OCI-M2 (cell line): ENCODE results near the gene EVPL.

Source experiments
- DNase-seq: peaks from one replicate; lab custom pipeline; 2025; ENCODE audit not compliant: unreplicated experiment; lab: John Stamatoyannopoulos, UW

EVPL gene

DNA sequence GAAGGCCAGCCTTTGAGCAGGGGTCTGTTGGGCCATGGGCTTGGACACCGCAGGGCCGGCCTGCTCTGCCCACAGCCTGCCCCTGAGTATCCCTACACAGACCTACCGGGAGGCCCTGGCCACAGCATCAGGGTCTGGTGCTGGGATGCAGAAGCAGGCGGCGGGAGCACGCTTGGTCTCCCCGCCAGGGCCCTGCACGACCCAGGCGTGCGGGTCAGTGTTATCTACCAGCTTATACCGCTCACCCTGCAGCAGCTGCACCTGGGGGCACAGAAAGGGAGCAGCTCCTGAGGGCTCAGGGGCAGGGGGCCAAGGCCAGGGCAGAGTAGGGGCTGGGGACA, 8.8 kb downstream of the EVPL start:
- no peak for DNase-seq

DNA sequence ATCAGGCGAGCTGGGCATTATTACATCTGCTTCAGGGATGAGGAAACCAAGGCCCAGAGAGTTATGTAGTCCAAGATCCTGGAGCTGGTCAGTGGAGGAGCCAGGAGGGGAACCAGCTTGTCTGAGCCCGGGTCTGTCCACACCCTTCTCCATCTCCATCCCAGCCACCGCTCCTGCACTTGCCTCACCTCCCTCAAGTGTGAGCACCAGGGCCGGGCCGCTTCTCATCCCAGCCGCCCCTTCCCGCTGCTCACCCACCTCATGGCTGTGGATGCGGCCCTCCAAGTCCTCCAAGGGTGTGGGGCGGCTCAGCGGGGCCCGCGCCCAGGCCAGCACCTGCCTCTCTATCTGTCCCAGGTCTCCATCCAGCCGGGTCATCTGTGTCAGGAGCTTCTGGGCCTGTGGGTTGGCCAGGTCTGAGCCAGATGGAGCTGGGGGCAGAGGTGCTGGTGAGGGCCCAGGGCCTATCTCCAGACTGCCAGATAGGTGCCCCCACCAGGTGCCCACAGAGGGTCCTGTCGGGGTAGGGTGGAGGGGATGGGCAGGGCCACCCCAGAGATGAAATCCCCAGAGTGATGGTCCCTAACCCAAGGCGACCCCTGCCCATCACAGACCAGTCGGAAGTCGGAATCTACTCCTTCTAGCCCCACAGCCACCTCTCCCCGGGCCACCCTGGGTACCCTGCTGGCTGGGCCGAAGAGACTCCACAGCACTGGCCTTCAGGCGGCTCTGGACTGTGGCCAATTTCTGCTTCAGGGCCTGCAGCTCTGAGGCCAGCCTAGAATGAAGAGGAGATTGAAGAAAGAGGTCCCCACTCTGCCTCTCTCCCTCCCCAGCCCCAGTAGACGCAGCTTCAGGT, 9.4 kb downstream of the EVPL start:
- DNase-seq: no peak

DNA sequence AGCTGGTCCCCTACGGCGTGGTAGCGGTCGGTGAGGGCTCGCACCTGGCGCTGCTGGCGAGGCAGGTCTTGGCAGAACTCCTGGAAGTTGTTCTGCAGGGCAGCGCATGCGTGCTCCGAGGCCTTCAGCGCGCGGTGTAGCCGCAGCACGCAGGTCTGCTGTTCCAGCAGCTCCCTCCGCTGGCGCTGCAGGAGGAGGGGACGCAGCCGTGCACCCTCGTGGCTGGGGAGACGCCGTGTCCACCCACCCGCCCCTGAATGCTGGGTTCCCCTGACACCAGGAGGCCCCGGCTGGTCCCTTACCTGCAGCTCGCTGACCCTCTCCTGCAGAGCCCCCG, 12.2 kb downstream of the EVPL start:
- no peak for DNase-seq

DNA sequence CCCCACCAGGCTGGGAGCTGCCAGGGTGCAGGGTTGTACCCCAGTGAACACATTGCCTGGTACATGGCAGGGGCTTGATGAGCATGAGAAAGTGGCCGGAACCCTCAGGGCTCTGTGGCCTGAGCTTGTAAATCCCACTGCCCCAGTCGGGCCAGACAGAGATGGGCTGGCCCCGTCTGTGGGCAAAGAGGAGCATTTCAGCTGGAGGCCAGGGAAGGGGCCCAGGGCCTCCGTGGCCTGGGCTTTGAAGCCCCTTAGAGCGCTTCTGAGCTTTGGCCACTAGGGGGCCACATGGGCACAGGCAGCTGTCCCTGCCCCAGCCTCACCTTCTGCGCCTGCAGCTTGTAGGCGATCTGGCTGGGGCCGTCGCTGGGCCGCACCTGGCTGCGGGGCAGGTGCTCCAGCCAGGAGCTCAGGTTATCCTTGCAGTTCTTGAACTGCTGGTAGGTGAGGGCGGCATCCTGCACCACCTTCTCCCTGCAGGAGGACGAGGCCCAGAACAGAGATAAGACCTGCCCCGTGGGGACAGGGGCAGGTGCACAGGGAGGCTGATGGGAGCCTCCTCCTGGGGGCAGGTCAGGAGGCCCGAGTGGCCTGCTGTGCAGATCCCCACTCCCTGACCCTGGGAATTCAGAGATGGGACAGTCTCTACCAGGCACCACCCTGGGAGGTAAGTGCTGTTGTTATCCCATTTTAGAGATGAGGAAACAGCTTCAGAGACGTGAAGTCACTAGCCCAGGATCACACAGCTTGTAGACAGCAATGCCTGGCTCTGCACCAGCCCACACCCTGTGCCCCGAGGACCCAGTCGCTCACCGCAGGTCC, 12.8 kb downstream of the EVPL start:
- peak; percentile 31 for DNase-seq

DNA sequence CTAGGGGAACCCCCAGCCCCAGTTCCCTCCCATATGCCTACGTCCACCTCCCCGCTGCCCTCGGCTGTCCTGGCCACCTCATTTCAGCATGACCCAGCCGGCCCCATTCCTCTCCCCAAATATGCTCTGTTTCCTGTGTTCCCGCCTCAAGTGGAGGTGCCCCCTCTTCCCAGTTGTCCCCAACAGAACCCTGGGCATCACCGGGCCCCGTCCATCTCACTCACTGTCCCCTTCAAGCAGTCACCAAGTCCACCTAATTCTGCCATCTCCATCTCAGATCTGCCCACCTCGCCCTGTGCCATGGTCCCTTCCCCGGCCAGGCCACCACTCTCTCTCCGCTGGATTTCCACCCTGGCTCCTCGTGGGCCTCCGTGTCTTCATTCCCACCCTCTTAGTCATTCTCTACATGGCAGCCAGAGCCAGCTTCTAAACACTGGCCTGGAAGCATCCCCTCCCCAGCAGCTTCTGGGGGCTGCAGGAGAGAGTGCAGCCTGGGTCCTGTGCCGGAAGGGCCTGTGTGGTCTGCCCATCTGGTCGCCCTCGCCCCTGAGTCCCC, 13.7 kb downstream of the EVPL start:
- no peak for DNase-seq

DNA sequence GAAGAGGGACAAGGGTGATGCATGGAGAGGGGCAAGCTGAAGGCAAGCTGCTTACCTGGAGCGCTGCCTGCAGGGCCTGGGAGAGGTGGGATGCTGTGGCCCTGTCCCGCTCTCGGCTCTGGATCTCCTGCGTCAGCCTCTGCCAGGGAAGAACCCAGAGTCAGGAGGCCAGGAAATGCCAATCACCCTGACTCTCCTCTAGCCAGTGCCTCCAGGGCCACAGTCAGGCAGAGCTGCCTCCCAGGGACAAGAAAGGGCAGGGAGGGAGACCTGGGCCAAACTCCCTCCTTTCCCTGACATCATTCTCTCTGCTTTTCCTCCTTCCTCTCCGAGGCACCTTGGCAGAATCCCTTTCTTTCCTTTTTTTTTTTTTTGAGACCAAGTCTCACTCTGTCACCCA, 15.2 kb downstream of the EVPL start:
- DNase-seq: no peak

DNA sequence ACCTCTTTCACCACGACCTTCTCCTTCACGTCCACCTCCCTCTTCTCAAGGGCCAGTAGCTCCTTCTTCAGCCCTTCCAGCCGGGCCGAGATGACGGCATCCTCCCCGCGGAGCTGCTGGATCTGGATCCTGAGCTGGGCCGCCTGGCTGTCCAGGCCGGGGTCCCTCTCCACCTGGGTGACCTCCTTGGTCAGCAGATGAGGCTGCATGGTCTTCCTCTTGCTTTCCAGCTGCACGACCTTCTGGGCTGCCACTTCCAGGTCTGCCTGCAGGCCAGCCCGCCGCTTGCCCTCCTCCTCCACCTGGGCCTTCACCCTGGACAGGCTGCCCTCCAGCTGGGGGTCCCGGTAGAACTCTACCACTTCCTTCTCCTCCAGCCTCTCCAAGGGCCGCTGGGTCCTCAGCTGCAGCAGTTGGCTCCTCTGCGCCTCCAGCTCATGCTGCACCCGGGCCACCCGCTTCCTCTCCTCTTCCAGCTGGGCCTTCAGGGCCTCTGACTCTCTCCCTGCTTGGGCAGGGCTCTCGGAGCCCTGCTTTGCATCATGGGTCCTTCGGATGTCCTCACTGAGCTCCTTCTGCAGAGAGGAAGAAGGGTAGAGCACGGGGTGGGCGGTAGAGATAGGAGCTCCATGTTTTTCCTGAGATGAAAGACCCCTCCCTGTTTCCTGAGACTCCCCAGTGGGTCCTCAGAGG, 17.0 kb downstream of the EVPL start:
- no peak for DNase-seq

DNA sequence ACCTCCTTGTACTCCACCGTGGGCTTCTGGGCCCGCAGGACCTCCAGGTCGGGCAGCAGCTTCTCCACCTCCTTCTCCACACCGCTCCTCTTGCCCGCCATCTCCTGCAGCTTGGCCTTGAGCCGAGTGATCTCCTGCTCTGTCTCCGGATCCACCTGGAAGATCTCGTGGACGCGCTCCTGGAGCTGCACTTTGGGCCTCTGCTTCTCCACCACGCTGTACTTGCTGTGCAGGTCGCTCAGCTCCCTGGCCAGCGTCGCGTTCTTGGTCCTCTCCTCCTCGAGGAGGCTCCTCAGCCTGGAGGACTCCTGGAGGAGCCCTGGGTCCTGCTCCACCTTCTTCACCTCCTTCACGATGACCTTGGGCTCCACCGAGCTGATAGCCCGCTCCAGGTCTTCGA, 17.7 kb downstream of the EVPL start:
- DNase-seq: no peak

DNA sequence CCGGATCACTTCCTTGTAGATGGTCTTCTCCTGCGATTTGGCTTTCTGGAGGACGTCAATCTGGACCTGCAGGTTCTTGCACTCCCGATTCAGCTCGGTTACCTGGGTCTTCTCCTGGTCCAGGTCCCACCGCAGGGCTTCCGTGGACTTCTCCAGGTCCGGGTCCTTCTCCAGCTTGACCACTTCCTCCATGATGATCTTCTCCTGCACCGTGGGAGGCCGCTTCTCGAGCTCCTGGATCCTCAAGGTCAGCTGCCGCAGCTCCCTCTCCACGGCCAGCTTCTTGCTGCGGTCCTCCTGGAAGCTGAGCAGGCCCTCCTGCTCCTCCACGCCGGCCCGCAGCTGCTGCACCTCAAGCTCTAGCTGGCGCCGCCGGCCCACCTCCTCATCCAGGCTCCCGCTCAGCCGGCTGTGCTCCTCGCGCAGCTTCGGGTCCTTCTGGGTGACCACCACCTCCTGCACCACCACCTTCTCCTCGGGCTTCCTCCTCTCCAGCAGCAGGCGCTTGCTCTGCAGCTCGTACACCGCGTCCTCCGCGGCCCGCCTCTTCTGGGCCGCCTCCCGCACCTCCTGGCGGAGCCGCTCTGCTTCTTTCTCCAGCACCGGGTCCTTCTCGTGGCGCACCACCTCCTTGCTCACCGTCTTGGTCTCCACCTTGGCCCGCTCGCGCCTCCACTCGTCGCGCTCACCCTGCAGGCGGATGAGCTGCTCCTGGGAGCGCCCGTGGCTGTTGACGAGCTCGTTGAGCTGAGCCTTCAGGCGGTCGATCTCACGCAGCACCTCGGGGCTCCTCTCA, 18.3 kb downstream of the EVPL start:
- no peak for DNase-seq

DNA sequence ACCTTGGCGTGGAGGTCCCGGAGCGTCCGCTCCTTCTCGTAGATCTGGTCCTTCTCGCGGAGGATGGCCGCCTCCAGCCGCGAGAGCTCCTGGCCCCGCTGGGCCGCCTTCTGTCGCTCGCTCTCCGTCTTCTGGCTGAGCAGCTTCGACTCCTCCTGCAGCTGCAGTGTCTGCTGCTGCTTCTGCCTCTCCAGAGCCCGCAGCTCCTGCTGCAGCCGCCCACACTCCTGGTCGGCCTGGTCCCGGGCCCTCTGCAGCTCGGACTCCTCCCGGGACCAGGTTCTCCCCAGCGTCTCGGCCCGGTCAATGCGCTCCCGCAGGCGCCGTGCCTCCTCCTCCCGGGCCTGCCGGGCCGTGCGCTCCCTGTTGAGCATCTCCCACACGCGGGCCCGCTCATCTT, 18.9 kb downstream of the EVPL start:
- DNase-seq: no peak

DNA sequence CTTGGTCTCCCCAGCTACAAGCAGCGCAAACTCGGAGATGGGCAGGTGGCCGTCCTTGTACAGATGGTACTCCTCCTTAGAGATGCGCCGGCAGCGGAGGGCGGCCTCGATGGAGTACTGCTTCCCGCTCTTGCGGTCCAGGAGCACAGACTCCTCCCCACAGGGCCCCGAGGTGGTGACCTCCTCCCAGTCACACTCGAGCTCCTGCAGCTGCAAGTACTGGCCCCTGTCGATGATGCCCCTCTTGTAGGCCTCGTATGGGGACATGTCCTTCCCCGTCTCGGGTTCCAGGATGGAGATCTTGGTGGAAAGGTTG, 19.3 kb downstream of the EVPL start:
- DNase-seq: no peak

DNA sequence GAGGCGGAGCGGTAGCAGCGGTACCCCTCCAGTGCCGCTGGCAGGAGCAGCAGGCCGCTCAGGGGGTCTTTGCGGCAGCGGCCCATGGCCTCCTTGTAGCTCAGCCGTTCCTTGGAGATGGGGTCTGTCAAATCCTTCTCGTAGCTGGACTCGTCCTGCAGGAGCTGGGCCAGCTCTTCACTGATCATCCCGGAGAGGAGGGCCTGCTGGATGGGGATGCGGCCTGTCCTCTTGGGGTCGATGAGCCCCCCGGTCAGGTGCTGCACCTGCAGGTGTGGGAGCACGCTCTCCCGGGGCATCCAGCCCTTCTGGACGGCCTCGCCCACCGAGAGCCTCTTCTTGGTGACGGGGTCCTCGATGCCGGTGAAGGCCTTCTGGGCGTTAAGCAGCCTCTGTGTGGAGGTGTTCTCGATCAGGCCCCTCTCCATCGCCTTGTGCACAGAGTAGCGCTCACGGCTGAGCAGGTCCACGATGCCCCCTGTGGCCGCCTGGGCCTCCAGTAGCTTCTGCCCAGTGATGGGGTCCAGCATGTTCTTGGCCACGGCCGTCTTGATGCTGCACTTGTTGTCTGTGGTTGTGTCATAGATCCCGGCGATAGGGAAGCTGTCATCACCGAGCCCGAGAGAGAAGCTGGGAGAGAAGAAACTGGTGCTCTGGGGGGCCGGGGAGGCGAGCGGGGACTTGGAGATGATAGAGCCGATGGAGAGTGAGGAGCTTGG, 19.8 kb downstream of the EVPL start:
- DNase-seq: no peak

DNA sequence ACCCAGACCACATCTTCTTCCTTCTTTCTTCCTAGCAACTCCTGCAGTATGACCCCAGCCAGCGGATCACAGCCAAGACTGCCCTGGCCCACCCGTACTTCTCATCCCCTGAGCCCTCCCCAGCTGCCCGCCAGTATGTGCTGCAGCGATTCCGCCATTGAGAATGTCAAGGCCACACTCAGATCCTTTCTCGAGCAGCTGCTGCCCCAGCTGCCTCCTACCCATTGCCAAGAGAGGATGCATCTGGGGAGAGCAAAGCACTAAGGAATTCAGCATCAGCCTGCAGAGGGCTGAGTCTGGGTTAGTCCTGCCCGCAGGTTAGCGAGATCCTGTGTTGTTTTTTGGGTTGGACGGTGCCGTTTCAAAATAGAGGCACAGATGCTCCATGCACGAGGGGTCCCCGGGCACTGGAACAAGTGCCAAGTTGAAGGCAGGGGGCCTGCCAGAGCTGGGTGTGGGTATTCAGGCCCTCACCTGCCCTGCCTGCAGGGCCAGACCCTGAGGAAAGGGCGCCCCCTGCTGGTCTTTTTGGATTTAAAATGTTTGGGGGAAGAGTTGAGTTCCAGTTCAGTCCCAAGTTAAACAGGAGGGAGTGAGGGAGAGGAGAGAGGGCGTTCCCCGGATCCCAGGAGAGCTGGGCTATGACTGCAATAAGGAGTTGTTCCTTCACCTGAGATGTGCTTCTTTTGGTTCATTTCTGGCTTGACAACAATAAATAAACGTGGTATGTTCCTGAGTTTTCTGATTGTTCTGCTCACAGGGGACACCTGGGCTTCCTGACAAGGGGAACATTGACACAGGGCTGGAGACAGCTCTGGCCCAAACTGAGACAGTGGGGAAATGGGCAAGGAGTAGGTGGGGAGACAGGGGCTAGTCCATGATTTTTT, 21.6 kb downstream of the EVPL start:
- DNase-seq: no peak

DNA sequence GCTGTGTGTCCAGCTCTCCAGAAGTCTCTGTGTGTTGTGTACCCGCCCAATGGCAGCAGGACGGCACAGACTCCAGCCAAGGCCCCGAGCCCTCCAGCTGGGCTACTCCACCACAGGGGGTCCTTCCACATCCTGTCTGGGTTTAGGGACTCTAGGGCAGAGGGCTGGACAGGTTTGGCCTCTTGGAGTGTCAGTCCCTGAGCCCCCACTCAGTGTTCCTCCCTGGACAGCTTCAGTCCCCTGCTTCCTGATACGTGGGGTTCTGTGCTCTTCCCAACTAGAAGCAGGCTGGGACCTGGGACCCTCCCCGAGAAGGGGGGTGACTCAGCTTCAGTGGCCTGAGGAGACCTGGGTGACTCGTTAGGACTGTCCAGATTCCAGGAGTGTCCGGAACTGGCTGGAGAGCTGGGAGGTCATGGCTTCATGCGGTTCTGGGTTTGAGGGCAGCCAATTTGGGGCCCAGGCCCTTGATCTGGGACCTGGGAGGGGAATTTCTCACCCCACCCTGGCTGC, 22.3 kb downstream of the EVPL start:
- no peak for DNase-seq

DNA sequence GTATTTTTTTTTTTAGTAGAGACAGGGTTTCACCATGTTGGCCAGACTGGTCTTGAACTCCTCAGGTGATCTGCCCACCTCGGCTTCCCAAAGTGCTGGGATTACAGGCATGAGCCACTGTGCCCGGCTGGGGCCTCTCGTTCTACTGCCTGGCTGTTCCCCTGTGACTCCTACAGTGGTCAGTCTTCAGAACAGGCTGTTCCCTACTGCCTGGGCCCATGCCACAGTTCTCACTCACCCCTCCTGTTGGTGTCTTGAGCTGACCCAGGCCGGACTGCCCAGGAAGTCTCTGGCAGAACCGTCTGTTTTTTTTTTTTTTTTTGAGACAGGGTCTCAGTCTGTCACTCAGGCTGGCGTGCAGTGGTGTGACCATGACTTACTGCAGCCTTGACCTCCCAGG, 23.2 kb downstream of the EVPL start:
- no peak for DNase-seq

DNA sequence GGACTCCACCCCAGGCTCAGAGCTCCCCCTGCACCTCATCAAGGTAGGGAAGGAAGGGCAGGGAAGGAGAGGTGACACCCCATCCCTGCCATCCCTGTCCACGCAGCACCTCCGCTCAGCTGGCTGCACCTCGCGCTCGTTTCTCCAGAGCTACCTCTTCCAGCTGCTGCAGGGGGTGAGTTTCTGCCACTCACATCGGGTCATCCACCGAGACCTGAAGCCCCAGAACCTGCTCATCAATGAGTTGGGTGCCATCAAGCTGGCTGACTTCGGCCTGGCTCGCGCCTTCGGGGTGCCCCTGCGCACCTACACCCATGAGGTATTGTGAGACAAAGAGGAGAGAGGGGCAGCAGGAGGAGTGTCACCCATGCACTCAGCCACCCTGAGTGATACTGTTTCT, 25.0 kb downstream of the EVPL start:
- no peak for DNase-seq

DNA sequence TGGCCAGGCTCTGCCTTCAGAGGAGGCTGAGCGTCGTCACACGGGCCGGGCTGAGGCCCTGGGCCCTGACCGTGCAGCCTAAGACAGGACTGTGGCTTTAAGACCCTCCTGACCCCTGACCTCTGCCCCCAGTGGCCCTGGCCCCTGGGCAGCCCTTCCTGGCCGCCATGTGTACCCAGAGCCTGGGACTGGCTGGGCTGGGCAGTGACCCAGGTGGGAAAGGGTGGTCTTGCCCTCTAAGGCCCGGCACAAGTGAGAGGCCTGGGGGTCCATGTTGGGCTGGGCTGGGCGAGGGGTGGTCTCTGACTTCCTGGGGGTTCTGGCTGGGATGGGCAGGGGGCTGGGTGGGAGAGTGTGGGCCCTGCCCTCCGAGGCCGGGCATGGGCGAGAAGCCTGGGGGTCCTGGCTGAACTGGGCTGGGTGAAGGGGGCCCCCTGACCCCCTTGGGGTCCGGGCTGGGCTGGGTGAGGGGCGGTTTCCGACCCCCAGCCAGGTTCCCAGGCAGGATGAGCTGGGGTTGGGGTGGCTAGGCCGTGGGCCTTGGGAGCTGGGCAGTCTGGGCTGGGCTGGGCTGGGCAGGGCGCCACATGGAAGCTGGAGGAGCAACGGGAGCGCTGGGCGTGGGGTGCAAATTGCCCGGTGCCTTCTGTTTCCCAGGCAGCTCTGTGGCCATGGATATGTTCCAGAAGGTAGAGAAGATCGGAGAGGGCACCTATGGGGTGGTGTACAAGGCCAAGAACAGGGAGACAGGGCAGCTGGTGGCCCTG, 26.2 kb downstream of the EVPL start, which contains the start of gene CDK3:
TSS of gene CDK3 (plus strand) at position 101 of the 767 bp plus-strand sequence. CDS start at position 672, 571 bp downstream.
- DNase-seq: no peak

DNA sequence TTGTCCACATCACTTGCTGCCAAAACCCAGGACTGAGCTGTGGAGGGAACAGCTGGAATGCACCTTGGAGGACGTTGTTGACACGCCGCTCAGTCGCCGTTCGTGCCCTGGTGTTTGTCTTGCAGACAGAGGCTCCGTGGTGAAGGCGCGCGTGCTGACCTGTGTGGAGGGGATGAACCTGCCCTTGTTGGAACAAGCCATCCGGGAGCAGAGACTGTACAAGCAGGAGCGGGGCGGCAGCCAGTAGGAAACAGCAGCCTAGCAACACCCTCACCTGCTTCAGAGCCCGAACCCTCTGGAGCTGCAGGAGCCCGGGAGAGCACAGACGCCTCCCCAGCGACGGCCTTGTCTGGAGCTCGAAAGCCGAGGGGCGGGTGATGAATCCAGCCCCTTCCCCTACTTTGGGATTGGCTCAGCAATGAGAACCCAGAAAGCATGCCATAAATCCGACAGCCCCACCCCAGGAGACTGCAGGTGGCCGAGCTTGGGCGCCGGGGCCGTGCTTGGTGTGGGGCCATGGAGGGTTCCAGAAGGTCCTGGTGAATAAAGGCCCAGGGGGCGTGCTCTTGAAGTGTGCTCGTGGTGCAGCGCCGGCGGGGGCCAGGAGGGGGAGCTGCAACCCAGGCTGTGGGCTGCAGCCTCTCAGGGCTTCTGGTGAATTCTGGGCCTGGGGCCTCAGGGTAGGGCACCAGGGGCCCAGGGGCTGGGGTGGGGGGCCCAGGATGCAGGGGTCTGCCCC, 26.9 kb downstream of the EVPL start:
- DNase-seq: no peak
